Activated CD4-positive, alpha-beta T cell treated with anti-CD3 and anti-CD28 coated beads, Interleukin-10, Interleukin-2, amounts not matched to agents 100 ng/mL and 50 ng/mL, durations not matched to agents 16 hours and 8 hours (primary cell): Measurements from ENCODE around the gene SLFN5.
"Not testable (repeated sequence)": the region's sequence is repeated elsewhere in the genome, so short reads cannot be mapped to it uniquely, and the experiment has no call there.

Experiments used
- DNase-seq: peaks from one replicate; pipeline ENCODE4 v3.0.0-alpha.2; 2020

SLFN5 gene

DNA sequence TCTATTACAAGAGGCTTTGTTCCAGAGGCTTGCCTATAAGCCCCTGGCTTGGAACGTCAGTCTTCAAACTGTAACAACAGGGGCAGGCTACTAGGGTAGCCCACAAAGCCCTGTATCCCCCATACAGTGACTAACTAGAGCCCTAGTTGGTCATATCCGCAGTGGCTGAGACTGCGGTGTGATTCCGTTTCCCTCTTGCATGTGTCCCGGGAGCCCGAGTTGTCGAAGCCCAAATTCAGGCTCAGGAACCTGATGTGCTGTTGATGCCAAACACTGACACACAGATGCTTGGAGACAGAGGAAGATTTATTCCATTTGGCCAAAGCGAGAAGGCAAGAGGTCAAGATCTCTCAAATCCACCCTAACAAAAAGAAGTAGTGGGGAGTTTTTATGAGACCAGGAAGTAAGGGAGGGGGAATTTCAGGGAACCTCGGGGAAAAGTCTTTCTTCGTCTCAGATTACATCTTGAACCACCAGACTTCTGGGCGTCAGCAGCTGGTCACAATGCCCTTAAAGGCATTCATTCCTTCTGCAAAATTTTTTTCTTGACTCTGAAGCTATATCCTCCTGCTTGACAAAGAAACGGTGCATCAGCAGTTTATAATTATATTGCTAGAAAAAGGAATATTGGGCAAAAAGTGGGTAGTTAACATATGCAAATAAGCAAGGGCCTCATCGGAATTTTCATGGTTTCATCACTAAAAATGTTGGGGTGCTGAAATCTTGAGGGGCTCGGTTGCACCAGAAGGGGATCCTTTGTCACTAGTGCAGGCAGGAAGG is 879 bp downstream of the SLFN5 start:
- DNase-seq: peak; percentile 71

DNA sequence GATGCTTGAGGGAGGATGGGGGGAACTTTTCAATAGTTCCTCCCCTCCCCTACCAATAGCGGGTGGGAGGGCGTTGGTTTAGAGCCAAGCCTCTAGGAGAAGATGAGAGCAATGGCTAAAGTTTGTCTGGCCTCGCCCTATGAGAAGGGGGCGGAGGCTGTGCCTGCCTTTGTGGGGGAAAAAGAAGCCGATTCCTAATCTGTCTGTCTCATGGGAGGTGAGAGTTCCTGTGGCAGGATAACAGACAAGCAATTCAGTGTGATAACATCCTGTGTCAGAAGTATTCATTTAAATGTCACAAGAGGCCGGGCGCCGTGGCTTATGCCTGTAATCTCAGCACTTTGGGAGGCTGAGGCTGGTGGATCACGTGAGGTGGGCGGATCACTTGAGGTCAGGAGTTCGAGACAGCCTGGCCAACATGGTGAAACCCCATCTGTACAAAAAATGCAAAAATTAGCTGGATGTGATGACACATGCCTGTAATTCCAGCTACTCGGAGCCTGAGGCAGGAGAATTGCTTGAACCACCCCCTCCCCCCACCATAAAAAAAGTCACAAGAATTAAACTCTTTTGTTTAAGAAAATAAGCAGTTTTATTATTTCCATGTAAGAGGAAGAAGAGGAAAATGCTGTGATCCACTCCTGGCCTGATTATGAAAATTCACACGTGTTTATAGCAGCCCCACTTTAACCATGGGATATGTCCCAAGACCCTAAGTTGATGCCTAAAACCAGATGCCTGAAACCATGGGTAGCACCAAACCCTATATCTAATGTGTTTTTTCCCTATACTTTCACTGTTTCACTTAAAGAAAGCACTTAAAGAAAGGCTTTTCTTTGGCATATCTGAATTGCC is 1.7 kb downstream of the SLFN5 start:
- DNase-seq: peak; percentile 93

DNA sequence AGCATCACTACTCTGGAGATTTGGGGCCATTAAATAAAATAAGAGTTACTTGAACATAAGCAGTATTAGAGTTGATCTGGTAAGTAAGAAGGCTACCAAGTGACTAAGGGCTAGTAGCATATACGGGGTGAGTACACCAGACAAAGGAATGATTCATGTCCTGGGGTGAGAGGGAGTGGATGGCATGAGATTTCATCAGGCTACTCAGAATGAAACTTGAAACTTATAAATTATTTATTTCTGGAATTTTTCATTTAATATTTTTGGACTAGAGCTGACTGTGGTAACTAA is 2.3 kb downstream of the SLFN5 start:
- DNase-seq: peak; percentile 73

DNA sequence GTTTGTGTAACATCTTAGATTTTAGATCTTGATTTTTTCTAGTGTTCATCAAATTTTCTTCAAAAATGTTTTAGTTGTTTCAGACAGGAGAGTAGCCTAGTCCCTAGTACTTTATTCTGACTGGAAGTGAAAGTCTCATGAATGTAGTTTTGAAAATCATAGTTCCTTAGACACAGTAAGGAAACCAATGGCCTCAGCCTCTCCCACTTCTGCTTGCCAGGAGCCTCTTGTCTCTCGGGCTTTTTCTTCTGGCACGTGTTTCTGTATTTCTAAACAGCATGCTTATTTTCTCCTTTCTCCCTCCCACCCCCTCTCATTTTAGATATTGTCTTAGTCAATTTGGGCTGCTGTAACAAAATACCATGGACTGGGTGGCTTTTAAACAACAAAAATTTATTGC is 9.8 kb downstream of the SLFN5 start:
- DNase-seq: no peak

DNA sequence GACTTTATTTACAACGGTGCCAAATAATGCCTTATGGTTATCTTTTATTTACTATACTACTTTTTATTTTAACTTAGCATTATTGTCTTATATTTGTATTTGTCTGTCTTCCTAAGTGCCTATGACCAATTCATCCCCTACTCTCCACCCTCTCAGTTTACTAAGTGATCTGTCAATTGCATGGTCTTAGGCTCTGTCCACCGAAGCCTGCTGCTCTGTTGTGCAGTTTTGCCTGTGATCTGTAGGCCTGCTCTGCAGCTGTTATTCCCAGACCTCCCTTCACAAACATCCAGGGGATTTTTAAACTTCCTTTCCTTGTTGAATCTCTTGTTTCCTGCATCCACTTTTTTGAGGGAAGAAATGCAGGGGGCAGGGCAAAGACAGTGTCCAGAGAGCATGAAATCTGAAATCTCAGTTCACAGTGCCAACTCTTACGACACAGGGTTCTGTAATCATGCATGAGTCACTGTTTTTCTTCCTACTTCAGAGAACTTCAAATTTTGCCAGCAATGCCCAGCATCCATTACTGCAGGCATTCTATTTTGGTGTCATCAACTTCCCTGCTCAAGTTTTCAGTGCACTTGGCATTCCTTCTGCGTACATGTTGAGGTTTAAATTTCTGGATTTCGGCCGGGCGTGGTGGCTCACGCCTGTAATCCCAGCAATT is 11.4 kb downstream of the SLFN5 start:
- DNase-seq: no peak

DNA sequence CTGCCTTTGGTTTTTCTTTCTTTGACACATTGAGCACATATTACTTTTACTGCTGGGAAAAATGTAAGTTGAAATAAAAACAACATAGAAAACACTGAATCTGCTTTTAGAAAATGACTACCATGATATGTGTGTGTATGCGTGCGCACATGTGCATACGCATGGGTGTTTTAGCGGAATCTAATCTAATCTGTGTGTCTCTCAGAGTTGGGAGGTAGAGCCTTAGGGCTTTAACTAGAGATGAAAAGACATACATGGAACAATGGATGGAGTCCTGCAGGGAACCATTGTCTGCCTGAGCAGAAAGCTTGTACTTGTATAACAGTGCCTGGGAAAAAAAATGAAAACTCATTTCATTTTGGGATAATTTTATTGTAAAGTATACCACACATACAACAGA is 12.4 kb downstream of the SLFN5 start:
- DNase-seq: no peak

DNA sequence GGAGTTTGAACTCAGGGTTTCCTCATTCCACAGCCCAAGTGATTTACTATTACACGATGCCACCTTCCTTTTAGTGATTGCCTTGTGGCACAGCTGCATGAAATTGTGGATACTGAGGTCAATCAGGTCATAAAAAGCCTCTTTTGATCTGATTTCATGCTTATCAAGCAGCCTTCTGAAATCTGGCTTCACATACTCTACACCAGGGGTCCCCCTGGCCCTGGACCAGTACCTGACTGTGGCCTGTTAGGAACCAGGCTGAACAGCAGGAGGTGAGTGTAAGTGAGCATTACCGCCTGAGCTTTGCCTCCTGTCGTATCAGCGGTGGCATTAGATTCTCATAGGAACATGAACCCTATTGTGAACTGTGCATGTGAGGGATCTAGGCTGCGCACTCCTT is 13.8 kb downstream of the SLFN5 start:
- no peak for DNase-seq

DNA sequence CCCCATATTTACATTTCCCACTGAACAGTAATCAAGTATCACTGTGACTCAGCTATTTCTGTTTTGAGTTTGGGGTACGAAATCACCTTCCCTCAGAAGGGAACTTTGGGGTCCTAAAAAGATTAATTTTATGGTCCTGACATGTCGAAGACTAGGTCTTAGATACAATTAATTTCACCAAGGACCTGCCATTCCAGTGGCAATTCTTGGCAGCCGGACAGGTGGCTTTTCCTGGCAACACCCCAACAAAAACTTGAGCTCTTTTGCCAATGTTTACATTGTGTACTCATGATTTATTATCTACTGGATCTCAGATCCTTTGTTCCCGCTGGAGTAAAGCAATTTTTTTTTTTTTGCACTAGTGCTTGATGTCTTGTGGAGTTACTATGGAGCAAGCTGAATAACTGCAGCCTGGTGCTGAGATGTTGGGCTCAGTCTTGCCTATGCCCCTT is 14.4 kb downstream of the SLFN5 start:
- DNase-seq: no peak

DNA sequence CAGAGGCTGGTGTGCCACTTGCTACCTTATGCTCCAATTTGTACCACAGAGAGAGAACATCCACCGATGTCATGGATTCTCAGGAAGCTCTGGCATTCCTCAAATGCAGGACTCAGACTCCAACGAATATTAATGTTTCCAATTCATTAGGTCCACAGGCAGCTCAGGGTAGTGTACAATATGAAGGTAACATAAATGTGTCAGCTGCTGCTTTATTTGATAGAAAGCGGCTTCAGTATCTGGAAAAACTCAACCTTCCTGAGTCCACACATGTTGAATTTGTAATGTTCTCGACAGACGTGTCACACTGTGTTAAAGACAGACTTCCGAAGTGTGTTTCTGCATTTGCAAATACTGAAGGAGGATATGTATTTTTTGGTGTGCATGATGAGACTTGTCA is 16.1 kb downstream of the SLFN5 start:
- no peak for DNase-seq

DNA sequence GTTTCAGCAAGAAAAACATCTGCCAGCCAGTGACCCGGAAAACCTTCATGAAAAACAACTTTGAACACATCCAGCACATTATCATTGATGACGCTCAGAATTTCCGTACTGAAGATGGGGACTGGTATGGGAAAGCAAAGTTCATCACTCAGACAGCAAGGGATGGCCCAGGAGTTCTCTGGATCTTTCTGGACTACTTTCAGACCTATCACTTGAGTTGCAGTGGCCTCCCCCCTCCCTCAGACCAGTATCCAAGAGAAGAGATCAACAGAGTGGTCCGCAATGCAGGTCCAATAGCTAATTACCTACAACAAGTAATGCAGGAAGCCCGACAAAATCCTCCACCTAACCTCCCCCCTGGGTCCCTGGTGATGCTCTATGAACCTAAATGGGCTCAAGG is 22.2 kb downstream of the SLFN5 start:
- DNase-seq: no peak

DNA sequence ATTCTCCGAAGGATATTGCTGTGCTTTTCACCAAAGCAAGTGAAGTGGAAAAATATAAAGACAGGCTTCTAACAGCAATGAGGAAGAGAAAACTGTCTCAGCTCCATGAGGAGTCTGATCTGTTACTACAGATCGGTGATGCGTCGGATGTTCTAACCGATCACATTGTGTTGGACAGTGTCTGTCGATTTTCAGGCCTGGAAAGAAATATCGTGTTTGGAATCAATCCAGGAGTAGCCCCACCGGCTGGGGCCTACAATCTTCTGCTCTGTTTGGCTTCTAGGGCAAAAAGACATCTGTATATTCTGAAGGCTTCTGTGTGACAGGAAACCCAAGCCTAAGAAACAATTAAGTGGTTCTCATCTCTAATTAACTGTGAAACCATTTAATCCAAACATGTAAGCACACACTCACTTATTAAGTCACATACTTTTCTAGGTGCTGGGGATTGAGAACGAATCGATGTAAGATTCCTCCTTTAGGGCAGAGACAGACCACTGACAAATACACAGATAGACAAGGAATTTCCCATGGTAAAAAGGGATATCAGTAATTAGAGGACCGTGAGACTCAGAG is 22.8 kb downstream of the SLFN5 start:
- no peak for DNase-seq

DNA sequence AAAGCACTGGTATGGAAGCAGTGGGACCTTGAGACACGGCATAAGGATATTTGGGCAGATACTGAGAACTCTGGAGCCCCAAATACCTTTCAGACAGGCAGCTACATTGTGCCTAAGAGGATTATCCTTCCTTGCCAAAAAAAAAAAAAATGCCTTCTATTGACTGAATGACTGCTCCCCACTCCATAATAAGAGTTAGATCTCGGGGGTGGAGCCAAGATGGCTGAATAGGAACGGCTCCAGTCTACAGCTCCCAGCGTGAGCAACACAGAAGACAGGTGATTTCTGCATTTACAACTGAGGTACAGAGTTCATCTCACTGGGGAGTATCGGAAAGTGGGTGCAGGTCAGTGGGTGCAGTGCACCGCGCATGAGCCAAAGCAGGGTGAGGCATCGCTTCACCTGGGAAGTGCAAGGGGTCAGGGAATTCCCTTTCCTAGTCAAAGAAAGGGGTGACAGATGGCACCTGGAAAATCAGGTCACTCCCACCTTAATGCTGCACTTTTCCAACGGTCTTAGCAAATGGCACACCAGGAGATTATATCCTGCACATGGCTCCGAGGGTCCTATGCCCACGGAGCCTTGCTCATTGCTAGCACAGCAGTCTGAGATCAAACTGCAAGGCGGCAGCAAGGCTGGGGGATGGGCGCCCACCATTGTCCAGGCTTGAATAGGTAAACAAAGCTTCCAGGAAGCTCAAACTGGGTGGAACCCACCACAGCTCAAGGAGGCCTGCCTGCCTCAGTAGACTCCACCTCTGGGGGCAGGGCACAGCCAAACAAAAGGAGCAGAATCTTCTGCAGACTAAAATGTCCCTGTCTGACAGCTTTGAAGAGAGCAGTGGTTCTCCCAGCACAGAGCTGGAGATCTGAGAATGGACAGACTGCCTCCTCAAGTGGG is 31.5 kb downstream of the SLFN5 start:
- DNase-seq: not testable (repeated sequence)

DNA sequence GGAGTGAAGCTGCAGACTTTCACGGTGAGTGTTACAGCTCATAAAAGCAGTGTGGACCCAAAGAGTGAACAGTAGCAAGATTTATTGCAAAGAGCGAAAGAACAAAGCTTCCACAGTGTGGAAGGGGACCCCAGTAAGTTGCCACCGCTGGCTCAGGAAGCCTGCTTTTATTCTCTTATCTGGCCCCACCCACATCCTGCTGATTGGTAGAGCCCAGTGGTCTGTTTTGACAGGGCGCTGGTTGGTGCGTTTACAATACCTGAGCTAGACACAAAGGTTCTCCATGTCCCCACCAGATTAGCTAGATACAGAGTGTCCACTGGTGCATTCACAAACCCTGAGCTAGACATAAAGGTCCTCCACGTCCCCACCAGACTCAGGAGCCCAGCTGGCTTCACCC is 35.6 kb downstream of the SLFN5 start:
- not testable (repeated sequence) for DNase-seq

DNA sequence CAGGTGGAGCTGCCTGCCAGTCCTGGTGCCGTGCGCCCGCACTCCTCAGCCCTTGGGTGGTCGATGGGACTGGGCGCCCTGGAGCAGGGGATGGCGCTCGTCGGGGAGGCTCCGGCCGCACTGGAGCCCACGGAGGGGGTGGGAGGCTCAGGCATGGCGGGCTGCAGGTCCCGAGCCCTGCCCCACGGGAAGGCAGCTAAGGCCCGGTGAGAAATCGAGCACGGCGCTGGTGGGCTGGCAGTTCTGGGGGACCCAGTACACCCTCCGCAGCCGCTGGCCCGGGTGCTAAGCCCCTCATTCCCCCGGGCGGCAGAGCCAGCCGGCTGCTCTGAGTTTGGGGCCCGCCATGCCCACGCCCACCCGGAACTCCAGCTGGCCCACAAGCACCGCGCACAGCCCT is 36.0 kb downstream of the SLFN5 start:
- not testable (repeated sequence) for DNase-seq

DNA sequence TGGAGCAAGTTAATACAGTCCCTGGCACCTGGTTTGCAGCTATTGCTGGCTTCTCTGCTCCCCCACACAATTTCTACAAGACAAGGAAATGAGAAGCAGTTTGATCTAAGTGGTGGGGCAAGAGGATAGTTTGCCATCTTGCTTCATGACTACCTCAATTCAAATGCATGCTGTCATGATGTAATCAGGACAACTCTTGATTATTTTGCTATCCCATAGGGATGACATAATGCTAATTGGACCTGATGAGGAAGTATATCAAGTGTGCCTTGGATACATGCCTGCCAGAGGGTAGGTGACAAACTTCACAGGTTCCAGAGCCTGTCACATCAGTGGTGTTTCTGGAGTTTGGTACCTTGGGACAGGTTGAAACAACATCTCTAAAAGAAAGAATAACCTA is 40.9 kb downstream of the SLFN5 start:
- no peak for DNase-seq

DNA sequence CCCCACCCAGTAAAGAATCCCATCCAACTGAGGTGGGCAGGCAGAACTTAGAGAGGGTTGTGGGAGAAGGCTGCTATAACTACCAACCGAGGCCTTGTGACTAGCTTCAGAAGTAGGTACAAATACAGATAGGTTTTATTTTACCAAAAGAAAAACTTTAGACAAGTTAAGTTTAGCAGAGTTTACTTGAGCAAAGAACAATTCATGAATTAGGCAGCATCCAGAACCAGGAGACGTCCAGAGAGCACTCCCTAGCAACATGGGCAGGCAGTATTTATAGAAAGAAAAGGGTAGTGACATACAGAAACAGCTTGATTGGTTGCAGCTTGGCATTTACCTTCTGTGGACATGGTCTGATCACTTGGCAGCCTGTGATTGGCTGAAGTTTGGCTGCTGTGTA is 42.1 kb downstream of the SLFN5 start:
- DNase-seq: no peak

DNA sequence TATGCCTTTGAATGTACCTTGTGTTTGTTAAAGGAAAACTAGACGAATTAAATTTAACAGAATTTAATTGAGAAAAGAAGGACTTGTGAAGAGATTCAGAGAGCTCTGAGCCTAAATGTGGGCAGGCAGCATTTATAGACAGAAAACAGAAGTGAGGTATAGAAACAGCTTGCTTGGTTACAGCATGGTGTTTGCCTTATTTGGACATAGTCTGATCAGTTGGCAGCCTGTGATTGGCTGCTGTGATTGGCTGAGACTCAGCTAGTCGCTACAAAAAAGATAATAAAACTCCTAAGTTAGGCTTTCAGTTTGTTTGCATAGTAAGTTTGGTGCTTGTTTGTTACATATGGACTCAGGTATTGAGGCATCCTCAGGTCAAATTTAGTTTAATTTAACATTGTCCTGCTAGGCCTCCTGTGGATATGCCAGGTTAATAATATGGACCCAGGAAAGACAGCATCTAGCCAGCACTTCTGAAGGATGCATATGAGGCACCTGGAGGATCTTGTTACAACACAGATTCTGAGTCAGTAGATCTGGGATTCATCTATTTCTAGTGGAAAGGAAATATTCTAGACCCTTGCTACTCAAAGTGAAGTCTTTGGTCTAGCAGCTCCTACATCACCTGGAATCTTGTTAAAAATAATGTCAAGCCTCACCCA is 43.4 kb downstream of the SLFN5 start:
- no peak for DNase-seq

DNA sequence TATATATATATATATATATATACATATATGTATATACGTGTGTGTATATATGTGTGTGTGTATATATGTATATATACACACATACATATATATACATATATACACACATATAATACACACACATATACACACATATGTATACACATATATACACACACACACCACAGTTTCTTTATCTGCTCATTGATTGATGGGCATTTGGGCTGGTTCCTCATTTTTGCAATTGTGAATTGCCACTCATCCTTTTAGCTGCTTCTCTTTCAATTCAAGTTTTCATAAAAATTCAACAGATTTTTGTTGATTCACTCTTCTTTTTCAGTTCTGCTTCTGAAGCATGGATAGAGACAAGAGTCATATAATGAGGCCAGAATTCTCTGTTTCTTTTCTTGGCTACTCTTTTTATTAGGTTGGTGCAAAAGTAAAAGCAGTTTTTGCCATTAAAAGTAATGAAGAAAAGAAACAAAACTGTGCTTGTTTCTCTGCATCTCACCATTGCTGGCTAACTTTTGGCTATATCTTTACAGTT is 44.5 kb downstream of the SLFN5 start:
- DNase-seq: no peak

DNA sequence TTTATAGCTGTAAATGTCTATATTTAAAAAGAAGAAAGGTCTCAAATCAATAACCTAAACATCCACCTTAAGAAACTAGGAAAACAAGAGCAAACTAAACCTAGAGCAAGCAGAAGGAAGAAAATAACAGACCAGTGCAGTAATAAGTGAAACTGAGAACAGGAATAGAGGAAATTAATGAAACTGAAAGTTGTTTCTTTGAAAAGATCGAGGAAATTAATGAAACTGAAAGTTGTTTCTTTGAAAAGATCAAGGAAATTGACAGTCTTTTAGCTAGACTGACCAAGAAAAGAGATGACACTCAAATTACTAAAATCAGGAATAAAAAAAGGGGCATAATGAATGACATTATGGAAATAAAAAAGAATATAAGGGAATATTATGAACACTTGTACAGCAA is 46.4 kb downstream of the SLFN5 start:
- peak; percentile 19 for DNase-seq

DNA sequence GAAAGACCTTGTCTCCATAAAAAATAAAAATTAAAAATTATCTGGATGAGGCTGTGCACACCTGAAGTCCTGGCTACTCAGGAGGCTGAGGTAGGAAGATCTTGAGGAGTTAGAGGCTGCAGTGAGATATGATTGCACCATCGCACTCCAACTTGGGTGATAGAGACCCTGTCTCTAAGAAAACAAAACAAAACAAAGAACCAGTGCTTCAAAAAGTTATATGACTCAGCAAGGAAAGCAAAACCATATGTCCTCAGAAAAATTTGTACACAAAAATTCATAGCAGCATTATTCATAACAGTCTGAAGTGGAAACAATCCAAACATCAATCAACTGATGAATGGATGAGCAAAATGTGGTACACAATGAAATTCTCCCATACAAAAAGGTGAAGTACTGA is 48.9 kb downstream of the SLFN5 start:
- no peak for DNase-seq

DNA sequence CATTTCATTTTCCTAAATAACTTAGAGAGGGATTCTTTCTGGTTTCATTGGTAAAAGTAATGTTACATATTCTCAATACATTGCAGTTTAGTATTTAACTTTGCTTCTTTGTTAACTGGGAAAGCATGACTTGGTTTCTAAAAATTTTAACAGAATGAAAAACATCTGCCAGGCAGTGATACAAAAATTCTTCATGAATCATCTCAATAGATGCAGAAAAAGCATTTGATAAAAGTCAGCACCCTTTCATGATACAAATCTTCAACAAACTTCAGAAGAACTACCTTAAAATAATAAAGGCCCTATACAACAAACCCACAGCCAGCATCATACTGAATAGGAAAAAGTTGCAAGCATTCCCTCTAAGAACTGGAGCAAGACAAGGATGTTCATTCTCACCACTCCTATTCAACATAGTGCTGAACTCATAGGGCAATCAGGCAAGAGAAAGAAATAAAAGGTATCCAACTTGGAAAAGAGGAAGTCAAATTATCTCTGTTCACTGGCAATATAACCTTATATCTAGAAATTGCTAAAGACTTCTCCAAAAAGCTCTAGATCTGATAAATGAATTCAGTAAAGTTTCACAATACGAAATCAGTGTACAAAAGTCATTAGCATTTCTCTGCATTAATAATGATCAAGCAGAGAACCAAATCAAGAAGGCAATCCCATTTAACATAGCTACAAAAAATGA is 50.4 kb downstream of the SLFN5 start:
- DNase-seq: no peak
